Stimulated activated CD8-positive, alpha-beta memory T cell treated with anti-CD3 and anti-CD28 coated beads, Interleukin-4, amount 100 ng/mL, for 1 hour (primary cell): ENCODE measurements around the gene EYS.
"Not testable (repeated sequence)": the region's sequence is repeated elsewhere in the genome, so short reads cannot be mapped to it uniquely, and the experiment has no call there.

Source experiments
- DNase-seq, 2 donors: peaks; one replicate each; pipeline ENCODE4 v3.0.0-alpha.2; 2020; ENCODE audit warnings: low read depth in 2 of 2, low spot score in 1 of 2

Gene EYS

GRCh38 chr6:64006246-64006645 lies 1700.8 kb downstream of the EYS start:
- no peak for DNase-seq

- no peak for DNase-seq
Measured at GRCh38 chr6:64000818-64001491, 1706.1 kb downstream of the EYS start.

GRCh38 chr6:63999613-64000012 lies 1707.4 kb downstream of the EYS start:
- DNase-seq = no peak

- DNase-seq = no peak
Measured at GRCh38 chr6:63998991-63999390, 1708.0 kb downstream of the EYS start.

GRCh38 chr6:63997734-63998133 lies 1709.3 kb downstream of the EYS start:
- DNase-seq = no peak

- DNase-seq = no peak
Measured at GRCh38 chr6:63997221-63997620, 1709.8 kb downstream of the EYS start.

GRCh38 chr6:63985223-63985622 lies 1721.8 kb downstream of the EYS start:
- no peak for DNase-seq

GRCh38 chr6:63975699-63976098 lies 1731.3 kb downstream of the EYS start:
- no peak for DNase-seq

- DNase-seq = no peak
Measured at GRCh38 chr6:63968650-63969049, 1738.4 kb downstream of the EYS start.

- no peak for DNase-seq
Measured at GRCh38 chr6:63964366-63964765, 1742.7 kb downstream of the EYS start.

GRCh38 chr6:63963769-63964315 lies 1743.2 kb downstream of the EYS start:
- no peak for DNase-seq

- not testable (repeated sequence) for DNase-seq
Measured at GRCh38 chr6:63953336-63954021, 1753.5 kb downstream of the EYS start.

GRCh38 chr6:63947792-63948529 lies 1759.1 kb downstream of the EYS start:
- no peak for DNase-seq

GRCh38 chr6:63945987-63946386 lies 1761.0 kb downstream of the EYS start:
- no peak for DNase-seq

- no peak for DNase-seq
Measured at GRCh38 chr6:63943826-63944225, 1763.2 kb downstream of the EYS start.

GRCh38 chr6:63941747-63942470 lies 1765.1 kb downstream of the EYS start:
- DNase-seq = no peak

GRCh38 chr6:63940056-63940455 lies 1767.0 kb downstream of the EYS start:
- DNase-seq = no peak

- no peak for DNase-seq
Measured at GRCh38 chr6:63936399-63936798, 1770.6 kb downstream of the EYS start.

GRCh38 chr6:63935732-63936131 lies 1771.3 kb downstream of the EYS start:
- no peak for DNase-seq

- DNase-seq = not testable (repeated sequence)
Measured at GRCh38 chr6:63933948-63934347, 1773.1 kb downstream of the EYS start.

- DNase-seq = no peak
Measured at GRCh38 chr6:63930848-63931247, 1776.2 kb downstream of the EYS start.
